CD4-positive, alpha-beta T cell treated with Interleukin-10 for 1 hour (primary cell): Measurements from ENCODE around the gene AKR1B1.
A peak's percentile ranks its signal among the peaks of the same experiment; 100 is the strongest.

Experiments used
- DNase-seq: peaks from one replicate; pipeline ENCODE4 v3.0.0-alpha.2; 2020

AKR1B1 gene

GRCh38 chr7:134443396-134444070 lies 15.4 kb downstream of the AKR1B1 start:
- DNase-seq = no peak

- no peak for DNase-seq
Measured at GRCh38 chr7:134442441-134443220, 16.3 kb downstream of the AKR1B1 start.

GRCh38 chr7:134441264-134441663 lies 17.6 kb downstream of the AKR1B1 start:
- DNase-seq = no peak

DNA sequence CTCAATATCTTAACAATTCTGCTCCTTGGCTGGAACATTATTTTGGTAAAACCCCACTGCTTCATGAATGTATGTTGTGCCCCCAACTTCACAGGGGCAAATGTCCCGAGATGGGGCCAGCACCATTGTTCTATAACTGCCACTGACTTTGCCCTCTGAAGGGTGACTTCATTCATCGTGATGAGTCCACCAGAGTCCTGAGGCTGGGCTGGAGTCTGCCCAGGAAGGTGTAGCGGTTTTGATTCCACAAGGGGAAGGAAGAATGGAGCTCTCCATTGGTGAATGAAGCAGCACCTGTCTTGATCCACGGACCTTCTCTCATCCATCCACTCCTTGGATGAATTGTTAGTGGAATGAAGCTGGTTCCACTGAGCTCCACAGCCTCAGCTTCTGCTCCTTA lies 18.4 kb downstream of the AKR1B1 start:
- DNase-seq = no peak

GRCh38 chr7:134440067-134440466 lies 18.8 kb downstream of the AKR1B1 start:
- no peak for DNase-seq

- no peak for DNase-seq
Measured at GRCh38 chr7:134438946-134439345, 20.0 kb downstream of the AKR1B1 start.

GRCh38 chr7:134435161-134435920 lies 23.6 kb downstream of the AKR1B1 start:
- no peak for DNase-seq

DNA sequence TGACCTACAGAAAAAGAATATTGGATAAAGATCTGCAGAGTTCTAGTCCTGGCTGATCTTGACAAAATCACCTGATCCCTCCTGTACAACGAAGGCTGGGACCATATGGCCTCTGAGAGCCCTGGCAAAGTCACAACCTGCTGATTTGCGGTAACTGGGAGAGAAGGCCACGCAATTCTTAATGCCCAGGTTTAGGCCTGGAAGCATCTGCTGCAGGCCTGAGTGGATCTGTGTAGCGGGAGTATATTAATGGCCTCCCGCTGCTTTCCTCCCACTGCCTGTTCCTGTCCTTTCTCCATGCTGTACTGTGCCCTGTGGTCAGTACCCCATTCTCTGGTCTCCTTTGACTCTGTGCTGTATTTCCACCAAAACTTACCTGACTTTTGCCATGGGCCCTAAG lies 24.2 kb downstream of the AKR1B1 start:
- DNase-seq = no peak

DNA sequence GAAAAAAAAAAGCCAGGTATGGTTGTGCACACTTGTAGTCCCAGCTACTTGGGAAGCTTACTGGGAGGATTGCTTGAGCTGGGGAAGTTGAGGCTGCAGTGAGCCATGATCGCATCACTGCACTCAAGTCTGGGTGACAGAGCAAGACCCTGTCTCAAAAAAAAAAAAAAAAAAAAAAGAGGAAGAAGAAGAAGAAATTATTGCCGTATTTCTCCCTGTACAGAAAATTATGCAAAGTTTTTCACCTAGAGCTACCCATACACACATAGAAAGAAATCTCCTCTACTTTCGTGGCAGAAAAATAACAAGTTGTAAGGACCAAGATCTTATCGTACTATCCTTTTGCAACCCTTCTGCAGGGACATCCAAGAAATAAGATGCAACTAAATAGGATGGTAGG lies 25.5 kb downstream of the AKR1B1 start:
- DNase-seq = no peak

DNA sequence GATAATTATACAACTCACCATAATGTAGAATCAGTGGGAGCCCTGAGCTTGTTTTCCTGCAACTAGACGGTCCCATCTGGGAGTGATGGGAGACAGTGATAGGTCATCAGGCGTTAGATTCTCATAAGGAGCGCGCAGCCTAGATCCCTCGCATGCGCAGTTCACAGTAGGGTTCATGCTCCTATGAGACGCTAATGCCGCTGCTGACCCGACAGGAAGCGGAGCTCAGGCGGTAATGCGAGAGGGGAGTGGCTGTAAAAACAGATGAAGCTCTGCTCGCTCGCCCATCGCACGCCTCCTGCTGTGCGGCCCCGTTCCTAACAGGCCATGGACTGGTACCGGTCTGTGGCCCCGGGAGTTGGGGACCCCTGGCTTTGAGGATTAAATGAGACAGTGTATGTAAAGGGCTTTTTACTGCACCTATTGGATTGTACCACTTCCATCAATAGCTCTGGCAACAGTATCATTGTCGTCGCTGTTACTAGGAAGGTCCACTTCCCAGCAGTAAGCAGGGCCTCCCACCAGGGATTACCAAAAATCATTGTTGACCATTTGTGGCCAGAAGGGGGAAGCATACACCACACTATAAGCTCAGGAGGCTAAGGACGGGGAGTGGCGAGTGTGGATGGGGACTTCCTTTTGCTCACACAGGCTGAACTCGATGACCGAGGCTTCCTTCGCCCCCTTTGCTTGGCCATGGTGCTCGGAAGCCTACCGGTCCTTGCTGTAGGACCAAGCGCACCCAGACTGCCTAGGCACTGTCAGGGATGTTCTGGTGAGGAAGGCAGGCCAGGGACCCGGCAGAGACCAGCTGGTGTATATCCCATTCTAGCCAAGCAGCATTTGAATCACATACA lies 26.4 kb downstream of the AKR1B1 start:
- peak; percentile 82 for DNase-seq

GRCh38 chr7:134431815-134432214 lies 27.1 kb downstream of the AKR1B1 start:
- peak; percentile 9 for DNase-seq

GRCh38 chr7:134429481-134429880 lies 29.4 kb downstream of the AKR1B1 start:
- no peak for DNase-seq

- no peak for DNase-seq
Measured at GRCh38 chr7:134428942-134429341, 30.0 kb downstream of the AKR1B1 start.

GRCh38 chr7:134427896-134428295 lies 31.0 kb downstream of the AKR1B1 start:
- no peak for DNase-seq

DNA sequence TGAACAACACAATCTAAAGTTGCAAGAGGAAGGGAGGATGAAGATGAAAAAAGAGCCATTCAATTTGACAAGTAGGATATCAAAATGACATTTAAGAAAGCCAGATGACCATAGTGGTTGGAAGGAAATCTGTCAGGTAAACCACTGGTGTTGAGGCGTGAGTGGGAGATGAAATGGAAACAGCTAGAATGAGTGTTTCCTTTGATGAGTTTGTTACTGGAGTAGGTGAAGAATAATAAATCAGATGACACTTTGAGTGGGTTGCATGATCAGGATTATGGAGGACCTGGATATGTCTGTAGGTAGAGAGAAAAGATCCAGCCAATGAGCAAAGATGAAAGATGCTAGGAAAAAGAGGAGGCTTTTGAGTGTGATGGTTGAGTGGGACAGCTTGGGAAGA lies 33.1 kb downstream of the AKR1B1 start:
- no peak for DNase-seq

GRCh38 chr7:134422638-134423037 lies 36.3 kb downstream of the AKR1B1 start:
- no peak for DNase-seq

DNA sequence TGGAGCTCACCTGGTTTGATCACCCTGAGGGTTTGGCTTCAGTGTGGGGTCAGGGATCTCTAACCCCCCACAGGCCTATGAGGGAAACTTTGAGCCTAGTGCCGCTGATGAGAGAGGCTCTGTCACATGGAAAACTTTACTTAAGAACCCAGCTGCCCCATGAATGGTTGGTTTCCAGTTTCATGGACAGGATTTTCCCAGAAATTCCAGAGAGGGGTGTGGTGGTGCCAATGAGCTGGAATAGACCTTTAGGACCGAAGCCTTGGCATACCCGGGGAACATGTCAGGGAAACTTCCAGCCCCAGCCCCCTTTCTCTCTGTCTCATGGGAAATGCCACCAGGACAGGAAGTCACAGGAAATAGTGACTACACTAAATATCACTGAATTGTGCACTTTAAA lies 36.9 kb downstream of the AKR1B1 start:
- no peak for DNase-seq

DNA sequence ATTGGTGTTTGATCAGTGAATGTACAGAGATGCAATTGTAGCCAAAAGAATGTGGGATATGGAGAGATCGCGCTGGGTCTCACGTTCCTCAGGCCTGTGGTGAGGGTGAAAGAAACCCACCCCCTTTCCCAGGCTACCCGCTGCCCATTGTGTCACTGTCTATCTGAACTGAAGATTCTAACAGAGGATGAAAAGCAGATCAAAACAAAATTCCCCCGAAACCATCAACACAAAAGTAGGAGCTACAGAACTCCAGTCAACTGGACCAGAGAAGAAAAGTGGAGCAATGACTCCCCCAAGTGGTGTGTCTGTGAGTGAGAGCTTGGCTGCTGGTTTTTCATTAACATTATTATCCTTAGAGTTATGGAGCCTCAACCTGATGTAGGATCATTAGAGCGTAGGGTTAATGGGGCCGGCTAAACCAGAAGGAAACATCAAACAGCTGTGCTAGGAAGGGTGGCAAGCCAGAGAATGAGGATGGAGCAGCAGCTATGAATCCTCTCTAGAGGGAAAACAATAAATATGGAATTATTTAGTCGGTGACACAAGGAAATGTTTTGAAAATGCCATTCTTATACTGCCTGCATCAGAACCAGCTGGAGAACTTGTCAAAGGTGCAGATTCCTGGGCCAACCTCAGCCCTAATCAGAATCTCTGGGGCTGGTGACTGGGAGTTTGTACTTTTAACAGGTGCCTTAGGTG lies 38.3 kb downstream of the AKR1B1 start:
- DNase-seq = no peak

DNA sequence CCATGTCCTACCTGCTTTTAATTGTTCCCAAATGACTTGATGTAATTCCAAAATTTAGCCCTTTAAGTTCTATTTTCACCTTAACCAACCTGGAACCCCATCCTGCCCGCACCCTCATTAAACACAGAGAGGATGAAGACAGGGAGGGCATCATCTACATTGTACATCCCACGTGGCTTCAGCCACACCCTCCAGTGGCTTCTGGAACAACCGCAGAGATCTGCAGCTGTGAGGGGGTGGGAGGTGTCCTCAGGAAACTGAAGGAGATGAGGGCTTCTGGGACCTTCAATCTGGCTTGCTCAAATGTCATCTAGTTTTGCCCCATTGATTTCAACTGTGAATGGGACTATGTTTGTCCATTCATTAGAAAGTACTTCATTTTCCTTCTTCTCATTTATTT lies 39.0 kb downstream of the AKR1B1 start:
- DNase-seq = no peak

DNA sequence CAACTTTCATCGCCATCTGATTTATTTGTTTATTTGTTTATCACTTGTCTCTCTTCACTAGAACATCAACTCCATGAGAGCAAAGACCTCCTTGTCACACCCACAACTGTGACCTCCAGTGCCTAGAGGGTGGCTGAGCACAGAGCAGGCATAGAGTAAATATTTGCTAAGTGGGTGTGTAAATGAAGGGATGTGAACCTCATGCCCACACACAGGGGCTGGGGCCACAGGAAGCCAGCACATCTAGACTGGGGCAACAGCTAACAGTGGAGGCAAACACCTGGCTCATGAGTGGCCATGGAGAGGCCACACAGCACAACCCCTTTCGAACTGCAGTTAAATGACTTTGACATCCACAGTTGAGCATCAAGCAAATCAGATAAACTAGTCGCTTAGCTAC lies 39.8 kb downstream of the AKR1B1 start:
- DNase-seq = no peak

GRCh38 chr7:134415700-134416099 lies 43.2 kb downstream of the AKR1B1 start:
- DNase-seq = no peak

- no peak for DNase-seq
Measured at GRCh38 chr7:134414109-134414508, 44.8 kb downstream of the AKR1B1 start.
